T follicular helper cell (primary cell): ENCODE measurements around the gene TNFRSF1A.

Source experiments
- DNase-seq: peaks from one replicate; pipeline ENCODE4 v3.0.0-alpha.2; 2020; ENCODE audit warnings: low read depth
- total RNA-seq, 2 experiments: gene quantifications; one replicate each; lab custom pipeline; 2026; lab: John Stamatoyannopoulos, UW

The TNFRSF1A gene
- total RNA-seq = 31.1 to 34.1 reads per million in 2 experiments

DNA sequence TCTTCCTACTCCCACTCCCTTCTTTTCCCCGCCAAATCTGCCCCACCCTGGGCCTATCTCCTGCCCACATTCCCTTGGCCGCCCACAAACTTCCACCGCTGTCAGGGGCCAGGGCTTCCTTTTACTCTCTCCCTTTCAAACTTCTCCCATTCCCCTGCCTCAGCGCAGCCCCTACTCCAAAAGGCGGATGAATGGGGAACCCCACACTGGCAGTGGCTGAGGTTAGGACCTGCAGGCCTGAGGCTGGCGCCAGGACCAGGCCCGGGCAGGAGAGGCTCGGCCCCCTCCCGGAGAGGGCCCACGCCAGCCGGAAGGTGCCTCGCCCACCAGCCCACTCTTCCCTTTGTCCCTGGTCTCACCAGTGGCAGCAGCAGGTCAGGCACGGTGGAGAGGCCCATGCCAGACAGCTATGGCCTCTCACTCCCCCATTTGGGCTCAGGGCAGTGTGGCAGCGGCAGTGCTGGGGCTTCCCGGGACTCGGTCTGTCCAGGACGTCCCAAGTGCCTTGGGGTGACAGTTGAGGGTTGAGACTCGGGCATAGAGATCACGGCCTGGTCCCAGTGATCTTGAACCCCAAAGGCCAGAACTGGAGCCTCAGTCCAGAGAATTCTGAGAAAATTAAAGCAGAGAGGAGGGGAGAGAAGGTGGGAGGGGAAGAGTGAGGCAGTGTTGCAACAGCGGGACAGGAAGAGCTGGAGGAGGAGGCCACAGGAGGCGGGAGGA is at the start of gene TNFRSF1A:
Gene TNFRSF1A (minus strand): TSS at position 660 of the 723 bp plus-strand sequence. CDS start 262 bp downstream, at position 398.
- DNase-seq = no peak

DNA sequence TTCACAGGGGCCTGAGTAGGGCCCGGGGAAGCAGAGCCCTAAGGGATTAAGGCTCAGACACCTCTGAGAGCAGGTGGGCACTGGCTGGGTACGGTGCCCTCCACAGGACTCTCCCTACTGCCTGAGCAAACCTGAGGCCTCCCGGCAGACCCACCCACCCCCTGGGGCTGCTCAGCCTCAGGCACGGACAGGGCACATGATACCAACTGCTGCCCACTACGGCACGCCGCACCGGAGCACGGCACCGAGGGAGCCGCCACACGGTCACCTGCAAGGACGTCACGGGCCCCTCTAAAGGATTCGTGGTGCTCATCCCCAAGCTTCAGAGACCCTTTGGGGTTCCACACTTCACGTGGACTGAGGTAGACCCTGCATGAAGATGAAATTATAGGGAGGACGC is 49.1 kb upstream of the TNFRSF1A start:
- no peak for DNase-seq

DNA sequence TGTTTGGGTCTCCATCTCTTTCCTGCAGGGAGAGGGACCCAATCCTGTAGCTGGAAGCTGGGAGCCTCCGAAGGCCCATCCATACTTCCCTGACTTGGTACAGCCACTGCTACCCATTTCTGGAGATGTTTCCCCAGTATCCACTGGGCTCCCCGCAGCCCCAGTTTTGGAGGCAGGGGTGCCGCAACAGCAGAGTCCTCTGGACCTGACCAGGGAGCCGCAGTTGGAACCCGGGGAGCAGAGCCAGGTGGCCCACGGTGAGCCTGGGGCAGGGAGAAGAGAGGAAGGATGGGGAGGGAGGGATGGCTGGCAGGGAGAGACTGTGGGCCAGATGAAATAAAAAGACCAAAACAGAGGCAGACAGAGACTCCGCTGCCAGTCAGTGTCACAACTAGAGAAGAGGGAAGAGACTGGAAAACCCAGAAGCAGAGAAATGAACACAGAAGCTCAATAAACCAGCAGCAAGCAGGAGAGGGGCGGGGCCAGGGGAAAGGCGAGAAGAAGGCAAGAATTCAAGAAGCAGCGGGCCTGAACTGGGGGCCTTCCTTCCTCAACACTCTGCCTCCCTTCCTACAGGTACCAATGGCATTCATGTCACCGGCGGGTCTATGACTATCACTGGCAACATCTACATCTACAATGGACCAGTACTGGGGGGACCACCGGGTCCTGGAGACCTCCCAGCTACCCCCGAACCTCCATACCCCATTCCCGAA is 48.4 kb upstream of the TNFRSF1A start:
- DNase-seq = no peak

DNA sequence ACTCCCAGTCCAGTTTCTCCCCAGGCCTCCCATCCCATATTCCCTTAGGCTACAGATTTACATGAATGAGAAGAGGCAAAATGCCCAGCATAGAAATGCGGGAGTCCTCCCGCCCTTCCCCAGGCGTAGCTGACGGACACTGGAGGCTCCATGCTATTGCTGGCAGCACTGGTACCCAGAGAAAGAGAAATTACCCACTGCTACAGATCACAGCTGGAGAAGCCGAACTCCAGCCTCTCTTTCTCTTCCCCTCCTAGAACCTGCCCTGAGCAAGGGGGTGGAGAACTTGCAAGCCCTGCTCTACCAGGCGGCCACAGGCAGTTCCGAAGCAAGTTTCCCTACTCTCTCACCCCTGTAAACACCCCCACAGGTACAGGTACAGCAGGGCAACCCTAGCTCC is 45.7 kb upstream of the TNFRSF1A start:
- no peak for DNase-seq

DNA sequence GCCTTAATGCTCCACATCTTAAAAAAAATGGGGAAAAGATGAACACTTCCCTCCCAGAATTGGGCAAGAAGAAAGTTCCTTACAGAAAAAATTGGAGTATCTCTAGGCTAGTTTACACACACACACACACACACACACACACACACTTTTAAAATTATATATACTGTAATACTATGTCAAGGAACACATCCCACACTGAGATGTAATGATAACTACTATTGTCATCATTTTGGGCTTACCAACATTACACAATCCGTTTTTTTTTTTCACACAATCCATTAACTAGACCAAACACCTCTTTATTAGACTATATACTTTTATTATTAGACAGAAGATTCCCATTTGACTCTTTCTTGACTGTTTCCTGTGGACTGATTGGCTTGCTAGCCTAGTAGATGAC is 44.6 kb upstream of the TNFRSF1A start:
- DNase-seq = no peak

DNA sequence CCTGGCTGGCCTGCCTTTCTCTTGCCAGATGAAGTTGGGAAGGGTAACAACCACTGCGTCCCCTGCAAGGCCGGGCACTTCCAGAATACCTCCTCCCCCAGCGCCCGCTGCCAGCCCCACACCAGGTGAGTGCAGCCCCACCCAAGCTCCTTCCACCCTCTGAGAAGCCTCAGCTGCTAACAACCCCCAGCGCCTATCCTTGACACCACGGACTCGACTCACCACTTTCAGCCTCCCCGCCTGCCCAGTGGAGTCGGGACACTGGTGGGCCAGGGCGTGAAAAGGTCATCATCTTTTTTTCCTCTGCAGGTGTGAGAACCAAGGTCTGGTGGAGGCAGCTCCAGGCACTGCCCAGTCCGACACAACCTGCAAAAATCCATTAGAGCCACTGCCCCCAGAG is 44.2 kb upstream of the TNFRSF1A start:
- no peak for DNase-seq

DNA sequence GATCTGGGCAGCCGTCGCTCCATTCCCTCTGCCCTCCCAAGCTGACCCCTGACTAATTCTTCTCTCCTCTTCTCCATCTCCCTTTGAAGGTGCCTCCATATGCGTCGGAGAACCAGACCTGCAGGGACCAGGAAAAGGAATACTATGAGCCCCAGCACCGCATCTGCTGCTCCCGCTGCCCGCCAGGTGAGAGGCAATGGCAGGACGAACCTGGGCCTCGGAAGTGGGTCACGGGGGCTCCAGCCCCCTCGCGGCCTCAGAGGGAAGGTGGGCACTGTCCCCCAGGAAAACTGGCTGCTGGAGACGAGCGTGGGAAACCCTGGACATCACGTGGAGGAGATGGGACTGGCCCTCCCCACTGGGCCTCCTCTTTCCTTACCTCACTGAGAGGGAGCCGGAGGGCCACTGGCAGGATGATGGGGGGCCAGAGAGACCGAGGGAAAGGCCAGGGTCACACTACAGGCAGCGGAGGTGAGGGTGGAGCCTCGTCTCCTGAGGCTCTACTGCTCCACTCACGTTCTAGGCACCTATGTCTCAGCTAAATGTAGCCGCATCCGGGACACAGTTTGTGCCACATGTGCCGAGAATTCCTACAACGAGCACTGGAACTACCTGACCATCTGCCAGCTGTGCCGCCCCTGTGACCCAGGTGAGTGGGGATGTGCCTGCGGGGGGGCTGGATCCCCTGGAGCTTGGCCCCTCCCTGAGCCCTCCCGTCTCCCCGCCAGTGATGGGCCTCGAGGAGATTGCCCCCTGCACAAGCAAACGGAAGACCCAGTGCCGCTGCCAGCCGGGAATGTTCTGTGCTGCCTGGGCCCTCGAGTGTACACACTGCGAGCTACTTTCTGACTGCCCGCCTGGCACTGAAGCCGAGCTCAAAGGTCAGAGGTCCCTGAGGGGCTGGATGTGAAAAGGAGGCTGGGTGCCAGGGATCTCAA is 42.9 kb upstream of the TNFRSF1A start:
- no peak for DNase-seq

DNA sequence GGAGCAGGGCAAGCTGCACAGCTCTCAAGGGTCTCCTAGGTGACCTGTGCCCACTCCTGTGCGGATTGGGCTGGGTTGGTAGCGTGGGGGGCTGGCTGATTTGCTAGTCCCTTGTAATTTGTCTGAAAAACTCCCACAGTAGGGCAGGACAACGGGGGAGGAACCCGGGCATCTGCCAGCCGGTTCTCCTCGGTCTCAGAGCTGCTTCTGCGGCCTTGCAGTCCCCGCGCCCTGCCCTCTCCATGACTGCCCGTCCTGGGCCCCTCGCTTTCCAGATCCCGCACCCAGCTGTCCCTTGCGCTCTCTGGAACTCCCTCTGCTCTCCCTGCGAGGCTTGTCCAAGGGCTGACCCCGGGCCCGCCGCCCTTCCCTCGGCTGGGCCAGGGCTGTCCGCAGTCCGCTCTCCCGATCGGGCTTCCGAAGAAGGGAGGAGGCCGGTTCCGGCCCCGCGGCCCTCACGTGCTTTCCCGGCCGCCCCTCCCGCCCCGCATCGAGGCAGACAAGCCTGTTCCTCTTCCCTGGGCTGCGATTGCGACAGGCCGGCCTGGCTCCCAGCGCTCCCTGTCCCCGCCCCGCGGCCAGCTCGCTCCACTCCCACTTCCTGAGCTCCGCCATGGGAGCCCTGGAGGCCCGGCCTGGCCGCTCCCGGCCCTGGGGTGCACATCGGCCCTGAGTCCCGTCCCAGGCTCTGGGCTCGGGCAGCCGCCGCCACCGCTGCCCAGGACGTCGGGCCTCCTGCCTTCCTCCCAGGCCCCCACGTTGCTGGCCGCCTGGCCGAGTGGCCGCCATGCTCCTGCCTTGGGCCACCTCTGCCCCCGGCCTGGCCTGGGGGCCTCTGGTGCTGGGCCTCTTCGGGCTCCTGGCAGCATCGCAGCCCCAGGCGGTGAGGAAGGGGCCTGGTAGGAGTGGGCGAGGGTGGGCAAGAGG is 42.0 kb upstream of the TNFRSF1A start, which contains the start of gene LTBR:
Gene LTBR (plus strand): TSS at position 591 of the 927 bp plus-strand sequence. CDS start 197 bp downstream, at position 788.
- DNase-seq = no peak

DNA sequence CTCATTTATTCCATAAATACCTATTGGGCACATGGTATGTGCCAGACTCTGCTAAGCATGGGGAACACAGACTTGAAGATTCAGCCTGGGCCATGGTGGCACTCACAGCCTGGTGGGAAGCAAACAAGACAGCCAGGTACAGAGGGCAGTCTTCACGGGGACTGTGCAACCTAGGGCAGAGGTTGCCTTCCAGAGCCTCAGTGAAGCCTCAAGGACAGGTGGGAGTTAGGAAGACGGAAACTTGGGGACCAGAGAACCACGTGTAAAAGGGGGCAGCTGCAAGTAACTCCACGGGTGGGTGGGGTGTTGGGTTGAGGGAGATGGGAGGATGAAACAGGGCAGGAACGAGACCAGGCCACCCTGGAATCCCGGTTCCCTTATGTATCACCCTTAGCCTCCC is 41.1 kb upstream of the TNFRSF1A start:
- DNase-seq = no peak

DNA sequence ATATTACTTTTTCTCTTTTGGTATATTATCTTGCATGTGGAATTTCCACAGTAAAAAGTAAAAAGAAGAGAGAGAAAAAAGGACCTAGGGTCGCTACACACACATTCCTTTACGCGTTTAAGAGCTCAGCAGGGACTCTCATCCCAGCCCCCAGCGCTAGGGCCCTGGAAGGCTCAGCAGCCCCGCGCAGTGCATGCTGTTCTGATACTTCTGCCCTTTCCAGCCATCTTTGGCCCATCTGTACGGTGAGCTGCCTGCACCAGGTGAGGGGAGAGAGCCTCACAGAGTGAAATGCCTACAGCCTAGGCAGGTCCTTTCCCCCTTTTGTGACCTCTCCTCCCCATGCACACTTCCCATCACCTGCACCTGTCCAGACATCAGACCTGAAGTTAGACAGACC is 40.5 kb upstream of the TNFRSF1A start:
- DNase-seq = no peak

DNA sequence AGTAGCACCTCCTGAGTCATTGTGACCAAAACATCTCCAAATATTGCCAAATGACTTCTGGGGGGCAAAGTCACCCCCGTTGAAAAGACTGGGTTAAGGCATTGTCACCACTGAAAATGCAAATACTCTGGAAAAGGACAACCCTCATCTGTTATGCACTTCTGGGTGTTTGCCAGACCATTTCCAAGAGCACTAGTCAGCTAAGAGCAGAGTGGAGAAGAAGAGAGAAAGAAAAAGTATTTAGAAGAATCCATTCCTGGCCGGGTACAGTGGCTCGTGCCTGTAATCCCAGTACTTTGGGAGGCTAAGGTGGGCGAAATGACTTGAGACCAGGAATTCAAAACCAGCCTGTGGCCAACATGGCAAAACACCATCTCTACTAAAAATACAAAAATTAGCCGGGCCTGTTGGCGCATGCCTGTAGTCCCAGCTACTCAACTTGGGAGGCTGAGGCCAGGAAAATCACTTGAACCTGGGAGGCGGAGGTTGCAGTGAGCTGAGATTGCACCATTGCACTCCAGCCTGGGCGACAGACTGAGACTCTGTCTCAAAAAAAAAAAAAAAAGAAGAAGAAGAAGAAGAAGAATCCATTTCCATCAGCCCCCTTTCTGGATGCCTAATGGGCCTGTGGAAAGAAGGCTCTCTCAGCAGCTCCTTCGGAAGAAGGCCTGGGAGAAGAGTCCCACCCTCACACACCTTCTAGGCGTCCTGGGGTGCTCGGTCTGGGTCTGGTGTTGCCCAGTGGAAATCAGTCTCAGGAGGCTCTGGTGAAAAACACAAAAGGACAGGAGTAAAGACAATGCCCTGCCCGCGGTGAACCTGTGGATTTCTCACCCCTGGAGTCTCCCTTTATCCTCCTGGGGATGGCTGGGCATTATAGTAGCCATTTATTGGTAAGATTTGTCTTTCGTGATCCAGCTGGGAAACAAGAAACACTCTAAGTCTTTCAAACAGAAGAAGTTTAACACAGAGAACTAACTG is 38.6 kb upstream of the TNFRSF1A start:
- DNase-seq = no peak

DNA sequence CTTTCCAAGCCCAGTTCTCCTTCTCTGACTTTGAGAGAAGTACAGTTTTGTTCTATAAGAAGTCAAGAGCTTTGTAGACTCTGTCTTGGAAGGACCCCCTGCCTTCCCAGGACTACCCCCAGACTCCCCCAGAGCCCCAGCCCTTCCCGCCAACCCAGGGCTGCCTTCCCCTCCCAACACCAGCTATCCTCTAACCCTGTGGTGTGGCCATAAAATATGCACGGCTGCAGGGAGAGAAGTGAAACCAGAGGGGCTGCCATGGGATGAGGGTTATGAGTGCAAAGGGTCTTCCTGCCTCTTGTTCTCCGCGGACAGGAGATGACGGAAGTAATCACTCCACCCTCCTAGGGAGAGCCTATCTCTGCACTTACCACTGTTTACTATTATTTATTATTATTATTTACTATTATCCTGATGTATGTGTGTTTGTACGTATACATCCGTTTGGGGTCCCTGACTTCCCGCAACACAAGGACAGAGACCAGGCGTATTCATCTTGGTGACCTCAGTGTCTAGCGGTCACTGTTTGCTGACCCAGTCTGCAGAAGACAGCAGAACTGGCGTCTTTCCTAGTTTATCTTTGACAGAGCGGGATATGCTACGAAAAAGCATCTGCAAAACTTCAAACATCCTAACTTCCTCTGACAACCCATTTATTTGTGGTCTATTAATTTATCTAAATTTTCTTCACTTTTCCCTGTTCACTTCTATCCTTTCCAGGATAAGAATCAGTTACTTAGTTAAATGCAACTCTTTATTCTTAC is 37.0 kb upstream of the TNFRSF1A start:
- DNase-seq = no peak

DNA sequence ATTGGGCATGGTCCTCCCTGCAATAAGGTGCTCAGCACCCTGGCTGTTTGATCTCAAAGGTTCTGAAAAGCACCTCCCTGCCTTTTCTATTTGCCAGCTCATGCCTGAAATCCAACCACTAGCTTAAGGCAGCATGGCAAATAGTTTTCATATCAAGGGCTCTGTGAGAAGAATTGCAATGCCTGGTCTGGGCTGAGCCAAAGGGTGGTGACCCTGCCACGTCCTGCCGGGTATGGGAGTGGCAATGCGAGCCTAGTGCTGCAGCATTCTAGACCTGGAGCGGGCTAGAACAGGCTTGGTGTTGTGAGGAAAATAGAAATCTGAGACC is 35.8 kb upstream of the TNFRSF1A start:
- no peak for DNase-seq

DNA sequence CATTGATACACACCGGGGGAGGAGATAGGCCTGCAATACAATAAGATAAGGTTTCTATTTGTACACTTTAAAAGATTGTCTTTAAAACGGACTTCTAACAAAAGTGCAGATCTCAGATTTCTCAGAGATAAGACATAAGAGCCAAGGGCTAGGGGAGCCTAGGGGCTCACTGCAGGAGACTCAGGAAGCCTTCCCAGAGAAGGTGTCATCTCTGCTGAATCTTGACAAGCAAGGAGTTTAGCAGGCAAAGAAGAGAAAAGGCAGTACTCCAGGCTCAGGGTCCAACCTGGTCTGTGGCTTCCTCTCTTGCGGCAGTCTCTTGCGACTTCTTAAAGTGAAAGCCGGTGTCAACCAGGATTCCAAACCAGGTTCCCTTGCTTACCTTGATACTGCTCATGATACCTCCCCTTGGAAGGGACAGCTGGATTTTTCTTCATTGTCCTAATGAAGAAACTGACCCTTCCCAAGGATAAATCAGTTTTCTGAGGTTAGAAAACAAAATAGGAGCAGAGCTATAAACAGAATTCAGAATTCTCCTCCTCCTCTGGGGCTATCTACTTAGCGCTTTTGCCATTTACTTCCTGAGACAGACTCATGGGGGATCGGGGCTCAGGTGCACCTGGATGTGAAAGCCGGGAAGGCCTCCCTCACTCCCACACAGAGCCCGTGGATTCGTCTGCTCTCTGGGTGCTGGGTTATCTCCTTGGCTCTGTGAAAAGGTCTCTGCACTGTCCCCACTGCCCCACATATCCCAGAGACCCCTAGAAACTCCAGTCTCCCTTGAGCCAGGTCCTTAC is 35.2 kb upstream of the TNFRSF1A start:
- no peak for DNase-seq

DNA sequence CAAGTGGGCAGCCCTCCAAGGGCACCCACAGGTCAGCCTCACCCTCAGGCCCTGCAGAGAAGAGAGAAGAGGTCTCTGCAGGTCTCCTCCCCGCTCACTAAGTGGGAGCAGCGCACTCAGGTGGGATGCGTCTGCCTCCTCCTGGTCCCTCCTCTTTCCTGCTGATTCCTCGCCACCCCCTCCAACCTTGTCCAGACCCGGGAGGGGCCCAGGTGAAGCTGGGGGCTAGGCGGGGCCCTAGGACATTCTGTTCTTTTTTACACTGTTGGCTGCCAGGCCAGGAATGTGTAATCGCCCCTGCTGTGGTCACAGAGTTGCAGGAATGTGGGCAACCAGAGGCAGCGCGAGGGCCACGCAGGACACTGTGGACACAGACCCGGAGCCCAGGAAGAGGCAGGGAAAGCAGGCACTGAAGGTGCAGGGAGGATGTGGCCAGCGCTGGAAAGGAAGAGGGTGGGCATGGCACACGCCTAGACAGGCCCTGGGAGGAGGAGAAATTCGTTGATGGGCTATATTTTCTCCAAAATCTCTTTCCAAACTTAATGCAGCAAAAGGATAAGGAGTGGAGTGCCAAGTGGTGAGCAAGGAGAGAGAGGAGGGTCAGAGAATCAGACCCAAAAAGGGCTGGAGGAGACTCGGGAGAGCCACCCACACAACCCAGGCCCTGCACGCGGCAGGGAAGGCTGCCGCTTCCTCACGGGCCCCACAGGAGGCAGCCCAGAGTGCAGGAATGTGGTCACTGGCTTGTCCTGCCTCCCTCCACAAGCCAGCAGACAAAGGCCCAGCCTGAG is 34.4 kb upstream of the TNFRSF1A start:
- DNase-seq = no peak

DNA sequence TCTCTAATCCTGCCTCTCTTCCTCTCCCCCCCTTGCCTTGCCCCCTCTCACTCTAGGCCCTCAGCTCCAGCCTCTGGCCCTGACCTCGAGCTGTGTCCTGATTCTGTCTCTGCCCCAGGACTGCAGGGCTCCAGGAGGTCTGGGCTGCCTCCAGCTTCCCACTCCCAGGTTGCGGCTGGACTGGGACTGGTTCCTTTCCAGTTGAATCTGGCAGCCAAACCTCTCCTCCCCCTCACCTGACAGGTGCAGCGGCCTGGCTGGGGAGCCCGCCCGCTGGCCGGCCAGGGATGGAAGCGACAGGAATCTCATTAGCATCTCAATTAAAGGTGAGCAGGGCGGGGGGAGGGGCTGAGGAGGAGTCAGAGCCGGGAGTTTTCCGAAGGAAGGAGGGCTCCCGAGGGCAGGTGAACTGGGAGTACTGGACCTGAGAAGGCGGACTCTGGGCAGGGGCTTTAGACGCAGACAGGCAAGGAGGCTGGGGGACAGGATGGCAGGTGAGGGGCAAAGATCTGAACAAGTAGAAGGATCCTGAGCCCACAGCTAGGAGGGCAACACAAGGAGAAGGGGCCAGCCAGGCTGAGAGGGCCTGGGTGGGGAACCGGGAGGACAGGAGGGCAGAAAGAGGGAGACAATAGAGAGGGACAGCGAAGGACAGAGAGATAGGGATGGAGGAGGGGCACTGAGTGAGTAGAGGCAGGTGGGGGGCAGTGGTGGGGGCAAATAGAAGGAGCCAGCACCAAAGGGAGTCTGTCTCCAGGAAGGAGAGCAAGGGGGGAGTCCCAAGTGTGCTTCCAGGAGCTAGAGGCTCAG is 33.6 kb upstream of the TNFRSF1A start, which contains the start of gene SCNN1A:
Gene SCNN1A (minus strand): TSS at position 295 of the 810 bp plus-strand sequence. CDS start 780 bp downstream, outside the sequence.
- no peak for DNase-seq

DNA sequence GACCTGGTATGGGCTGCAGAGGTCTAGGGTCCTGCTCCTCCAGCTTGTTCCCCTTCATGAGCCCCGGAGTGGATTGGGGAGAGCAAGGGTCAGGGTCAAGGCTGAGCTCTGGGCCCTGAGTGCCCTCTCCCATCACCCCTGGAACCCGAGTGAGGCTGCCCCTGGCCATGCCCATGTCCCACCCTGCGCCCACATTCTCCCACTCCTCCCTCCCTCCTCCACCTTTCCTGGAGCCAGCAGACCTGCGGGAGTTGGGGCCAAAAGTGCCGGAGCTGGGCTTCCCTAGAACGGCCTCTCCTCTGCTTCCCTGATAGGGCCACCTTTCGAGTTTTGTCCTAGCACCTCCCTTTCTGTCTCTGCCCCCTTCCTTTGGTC is 32.9 kb upstream of the TNFRSF1A start:
- DNase-seq = no peak
